Retinal pigment epithelial cell (primary cell): Measurements from ENCODE around the gene DAPK1.

Experiments
- DNase-seq: peaks from one replicate; pipeline ENCODE4 v3.0.0-alpha.2; 2010; ENCODE audit warnings: low read depth
- H3K4me3 ChIP-seq: 2 replicates; pipeline ENCODE4 v1.5.1; 2011; ENCODE audit warnings: mild to moderate bottlenecking, low read length, control low read depth, moderate library complexity
- CTCF ChIP-seq: conservative IDR thresholded peaks from 2 replicates; pipeline ENCODE4 v1.5.1; 2011; ENCODE audit warnings: low read depth, low read length, control low read depth, inconsistent platforms

Gene DAPK1

DNA sequence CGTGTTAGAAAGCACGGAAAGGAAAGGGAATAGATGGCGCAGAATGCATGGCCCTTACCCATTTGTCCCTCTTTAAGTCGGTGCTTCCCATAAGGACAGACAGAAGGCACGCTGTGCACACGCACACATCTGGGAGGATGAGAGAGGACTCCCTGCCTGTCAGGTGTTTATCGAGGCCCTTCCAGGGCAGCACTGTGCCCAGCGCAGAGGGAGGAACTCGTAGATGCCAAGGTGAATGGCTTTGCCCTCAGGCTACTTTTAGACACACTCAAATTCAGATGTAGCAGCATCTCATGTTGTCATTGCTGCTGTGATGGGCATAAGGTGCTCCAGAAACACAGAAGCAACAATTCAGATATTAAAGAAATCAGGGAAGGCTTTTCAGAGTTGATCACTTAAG is 158.1 kb downstream of the DAPK1 start:
- no peak for TF ChIP-seq CTCF

DNA sequence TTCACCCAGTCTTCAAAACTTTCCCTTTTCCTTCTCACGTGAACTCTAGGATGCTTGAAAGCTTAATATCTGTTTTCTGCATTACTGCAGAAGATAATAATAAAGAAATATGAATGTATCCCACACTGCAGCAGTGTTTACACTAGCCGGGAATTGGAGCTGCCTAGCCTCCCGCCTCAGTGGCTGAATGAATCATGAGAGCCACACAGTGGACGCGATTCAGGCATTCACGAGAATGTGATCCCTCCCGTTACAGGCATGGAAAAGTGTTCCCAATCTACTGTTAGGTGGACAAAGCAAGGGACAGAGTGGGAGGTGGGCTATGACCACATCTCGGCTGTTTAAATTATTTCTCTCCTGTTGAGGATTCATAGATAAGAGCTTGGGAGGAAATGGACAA is 158.8 kb downstream of the DAPK1 start:
- H3K4me3 ChIP-seq: no peak overlapping the region
- DNase-seq: no peak
- TF ChIP-seq CTCF: no peak

More for the DNA sequence above, 158.1 kb downstream of the DAPK1 start:
- DNase-seq: no peak
- no peak overlapping the region for H3K4me3 ChIP-seq

DNA sequence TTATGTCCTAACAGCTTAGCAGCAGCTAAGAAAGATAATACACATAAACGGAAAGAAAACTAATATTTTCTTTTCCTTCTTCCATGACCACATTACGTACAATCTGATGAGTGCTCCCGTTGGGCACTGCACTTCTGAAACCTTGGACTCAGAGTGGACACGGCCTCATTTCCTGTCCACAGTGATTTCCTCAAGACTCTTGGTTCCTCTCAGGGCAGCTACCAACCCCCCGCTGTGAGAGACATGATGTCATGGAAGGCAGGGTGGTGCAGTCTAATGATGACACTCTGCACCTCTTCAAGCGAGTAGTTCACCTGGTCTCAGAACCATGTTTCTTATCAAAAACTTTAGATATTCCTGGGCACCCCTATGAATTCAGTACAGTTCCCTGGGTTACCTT is 159.5 kb downstream of the DAPK1 start:
- TF ChIP-seq CTCF: no peak
- H3K4me3 ChIP-seq: no peak overlapping the region
- no peak for DNase-seq

DNA sequence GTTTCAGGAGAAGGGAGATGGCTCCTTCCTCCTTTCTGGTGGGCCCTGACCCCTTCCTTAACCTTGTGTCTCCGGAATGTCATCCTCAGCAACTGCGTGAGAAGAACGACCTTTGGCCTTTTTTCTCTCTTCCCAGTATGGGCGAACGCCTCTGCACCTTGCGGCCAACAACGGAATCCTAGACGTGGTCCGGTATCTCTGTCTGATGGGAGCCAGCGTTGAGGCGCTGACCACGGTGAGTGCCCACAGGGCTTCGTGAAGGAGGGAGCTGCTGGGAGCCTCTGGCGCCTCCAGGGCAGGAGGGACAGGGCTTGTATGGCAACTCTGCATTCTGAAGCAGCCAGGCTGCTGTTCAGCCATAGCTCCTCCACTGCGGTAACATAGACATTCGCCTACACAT is 160.2 kb downstream of the DAPK1 start:
- H3K4me3 ChIP-seq: no peak overlapping the region
- TF ChIP-seq CTCF: no peak
- no peak for DNase-seq

- H3K4me3 ChIP-seq: no peak overlapping the region
- no peak for TF ChIP-seq CTCF
- no peak for DNase-seq
These were observed 160.8 kb downstream of the DAPK1 start for GRCh38 chr9:87658511-87658910.

DNA sequence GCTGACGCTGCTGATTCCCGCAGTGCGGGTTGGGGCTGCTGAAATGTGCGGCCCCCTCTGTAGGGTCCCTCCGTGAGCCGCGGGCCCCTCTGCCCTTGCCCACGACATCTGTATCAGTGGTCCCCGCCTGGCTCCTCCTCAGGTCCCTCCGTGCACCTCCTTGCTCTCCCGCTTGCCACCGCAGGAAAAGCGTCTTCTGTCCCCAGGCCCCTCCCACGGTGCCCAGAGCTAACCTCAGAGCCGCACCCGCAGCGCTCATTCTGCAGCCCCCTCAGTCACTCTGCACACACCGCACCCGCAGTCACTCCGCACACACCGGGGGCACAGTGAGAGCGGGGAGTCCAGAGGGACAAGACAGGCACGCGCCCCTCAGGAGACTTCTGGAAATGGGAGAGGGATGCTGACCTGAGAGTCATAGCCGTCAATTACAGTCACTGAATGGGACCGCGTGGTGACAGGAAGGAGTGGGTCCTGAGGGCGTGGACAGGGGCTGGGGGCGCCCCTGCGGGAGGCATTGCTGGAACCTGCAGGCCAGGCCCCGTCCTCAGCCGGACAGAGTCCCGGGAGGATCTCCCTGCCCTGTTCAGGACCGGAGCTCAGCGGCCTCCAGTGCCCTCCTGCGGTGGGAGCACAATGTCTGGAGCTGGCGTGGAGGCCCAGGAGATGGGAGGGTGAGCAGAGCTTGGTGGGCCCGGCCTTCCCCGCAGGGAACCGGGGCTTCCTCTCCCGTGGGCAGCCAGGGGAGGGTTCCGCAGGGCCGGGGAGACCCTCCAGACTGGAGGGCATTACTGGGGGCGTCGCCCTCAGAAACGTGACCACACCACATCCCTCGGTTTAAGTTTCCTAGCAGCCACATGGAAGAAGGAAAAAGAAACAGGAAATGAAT is 162.1 kb downstream of the DAPK1 start:
- H3K4me3 ChIP-seq: no peak overlapping the region
- no peak for TF ChIP-seq CTCF
- no peak for DNase-seq

- TF ChIP-seq CTCF: no peak
- no peak overlapping the region for H3K4me3 ChIP-seq
- no peak for DNase-seq
These were observed 163.6 kb downstream of the DAPK1 start for GRCh38 chr9:87661241-87661640.
